Measurements from ENCODE around the gene FAM177A1.
"Not testable (repeated sequence)": the region's sequence is repeated elsewhere in the genome, so short reads cannot be mapped to it uniquely, and the experiment has no call there.

The FAM177A1 gene

DNA sequence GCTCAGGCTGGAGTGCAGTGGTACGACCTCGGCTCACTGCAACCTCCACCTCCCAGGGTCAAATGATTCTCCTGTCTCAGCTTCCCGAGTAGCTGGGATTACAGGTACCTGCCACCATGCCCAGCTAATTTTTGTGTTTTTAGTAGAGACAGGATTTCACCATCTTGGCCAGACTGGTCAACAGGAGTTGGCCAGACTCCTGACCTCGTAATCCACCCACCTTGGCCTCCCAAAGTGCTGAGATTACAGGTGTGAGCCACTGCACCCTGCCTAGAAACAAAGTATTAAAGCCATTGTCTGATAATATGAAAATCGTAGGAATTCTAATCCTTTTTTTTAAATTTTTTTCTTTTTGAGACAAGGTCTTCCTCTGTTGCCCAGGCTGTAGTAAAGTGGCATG is 19.7 kb downstream of the FAM177A1 start:
- DNase-seq, result not testable (repeated sequence)

DNA sequence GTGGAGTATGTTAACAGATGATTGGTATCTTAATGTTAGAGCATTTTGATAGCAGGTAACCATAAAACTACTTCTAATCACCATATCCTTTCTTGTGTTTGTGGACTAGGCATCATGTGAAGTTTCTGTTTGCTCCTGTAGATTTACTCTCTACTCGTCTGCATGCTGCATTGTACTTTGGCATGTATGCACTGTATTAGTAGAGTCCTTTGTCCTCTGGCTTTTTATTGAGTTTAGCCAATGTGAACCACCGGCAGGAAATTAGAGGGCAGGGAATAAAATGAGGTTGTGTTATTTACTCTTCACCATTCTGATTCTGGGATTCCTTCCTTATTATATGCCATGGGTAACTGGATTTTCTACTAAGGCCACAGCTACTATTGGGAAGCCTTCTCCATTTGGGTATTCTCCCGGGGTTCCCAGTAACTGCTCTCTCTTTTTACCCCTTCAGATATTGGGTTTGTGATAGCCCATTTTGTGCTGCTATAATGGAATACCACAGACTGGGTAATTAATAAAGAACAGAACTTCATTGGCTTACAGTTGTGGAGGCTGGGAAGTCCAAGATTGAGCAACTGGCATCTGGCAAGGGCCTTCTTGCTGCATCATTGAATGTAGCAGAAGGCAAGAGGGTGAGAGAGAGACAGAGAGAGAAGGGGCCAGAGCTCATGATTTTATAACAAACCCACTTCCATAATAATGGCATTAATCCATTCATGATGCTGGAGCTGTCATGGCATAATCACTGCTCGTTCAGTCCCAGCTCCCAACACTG is 22.4 kb downstream of the FAM177A1 start:
- DNase-seq, result no peak

DNA sequence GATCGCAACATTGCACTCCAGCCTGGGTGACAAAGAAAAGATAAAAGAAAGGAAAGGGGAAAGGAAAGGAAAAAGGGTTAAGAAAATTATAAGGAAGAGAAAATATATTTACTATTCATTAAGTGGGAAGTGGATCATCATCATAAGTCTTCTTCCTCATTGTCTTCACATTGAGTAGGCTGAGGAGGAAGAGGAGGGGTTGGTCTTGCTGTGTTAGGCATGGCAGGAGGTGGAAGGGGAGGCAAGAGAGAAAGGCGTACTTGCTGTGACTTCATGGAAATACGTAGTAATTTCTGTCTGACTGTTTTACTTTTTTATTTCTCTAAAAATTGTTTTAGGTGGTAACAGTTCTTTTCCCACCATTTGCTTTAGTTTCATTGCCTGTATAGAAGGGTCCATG is 26.2 kb downstream of the FAM177A1 start:
- no peak for DNase-seq

DNA sequence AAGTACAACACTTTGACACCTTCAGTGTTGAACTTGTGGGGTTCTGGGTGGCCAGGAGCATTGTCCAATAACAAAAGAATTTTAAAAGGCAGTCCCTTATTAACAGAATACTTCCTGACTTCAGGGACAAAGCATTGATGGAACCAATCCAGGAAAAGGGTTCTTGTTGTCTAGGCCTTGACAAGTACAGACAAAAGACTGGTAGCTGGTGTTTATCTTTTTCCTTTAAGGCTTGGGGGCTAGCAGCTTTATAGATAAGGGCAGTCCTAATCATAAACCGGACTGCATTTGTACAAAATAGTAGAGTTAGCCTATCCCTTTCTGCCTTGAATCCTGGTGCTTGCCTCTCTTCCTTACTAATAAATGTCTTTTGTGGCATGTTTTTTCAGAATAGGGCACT is 27.4 kb downstream of the FAM177A1 start:
- no peak for DNase-seq

DNA sequence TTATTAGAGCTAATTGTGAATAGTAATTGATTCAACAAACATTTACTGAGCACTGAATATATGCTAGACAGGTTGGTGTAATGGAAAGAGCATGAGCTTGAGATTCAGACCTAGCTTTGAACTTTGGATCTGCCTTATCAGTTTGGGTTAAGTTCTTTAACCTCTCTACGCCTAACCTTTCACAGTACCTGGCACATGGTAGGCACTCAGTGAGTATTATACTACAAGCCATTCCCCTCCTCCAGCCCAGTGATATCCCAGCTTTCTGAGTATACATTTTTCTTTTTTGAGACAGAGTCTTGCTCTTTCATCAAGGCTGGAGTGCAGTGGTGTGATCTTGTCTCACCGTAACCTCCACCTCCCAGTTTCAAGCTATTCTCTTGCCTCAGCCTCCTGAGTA is 32.0 kb downstream of the FAM177A1 start:
- no peak for DNase-seq

DNA sequence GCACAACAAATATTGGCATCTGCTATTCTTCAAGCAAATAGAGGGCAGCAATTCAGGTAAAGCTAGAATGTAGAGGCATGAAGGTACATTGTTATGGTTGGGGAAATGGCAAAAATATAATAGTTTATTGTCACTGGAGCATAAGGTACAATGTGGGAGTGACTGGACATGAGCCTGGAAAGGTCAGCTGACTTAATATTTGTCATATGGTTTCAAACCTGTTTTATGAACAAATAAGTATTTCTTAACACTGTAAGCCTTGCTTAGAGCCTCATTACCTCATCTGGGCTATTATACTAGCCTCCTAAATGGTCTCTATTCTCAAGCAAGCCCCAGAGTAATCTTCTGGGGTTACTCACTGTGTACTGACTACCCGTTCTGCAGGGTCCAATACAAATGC is 33.7 kb downstream of the FAM177A1 start:
- no peak for DNase-seq

DNA sequence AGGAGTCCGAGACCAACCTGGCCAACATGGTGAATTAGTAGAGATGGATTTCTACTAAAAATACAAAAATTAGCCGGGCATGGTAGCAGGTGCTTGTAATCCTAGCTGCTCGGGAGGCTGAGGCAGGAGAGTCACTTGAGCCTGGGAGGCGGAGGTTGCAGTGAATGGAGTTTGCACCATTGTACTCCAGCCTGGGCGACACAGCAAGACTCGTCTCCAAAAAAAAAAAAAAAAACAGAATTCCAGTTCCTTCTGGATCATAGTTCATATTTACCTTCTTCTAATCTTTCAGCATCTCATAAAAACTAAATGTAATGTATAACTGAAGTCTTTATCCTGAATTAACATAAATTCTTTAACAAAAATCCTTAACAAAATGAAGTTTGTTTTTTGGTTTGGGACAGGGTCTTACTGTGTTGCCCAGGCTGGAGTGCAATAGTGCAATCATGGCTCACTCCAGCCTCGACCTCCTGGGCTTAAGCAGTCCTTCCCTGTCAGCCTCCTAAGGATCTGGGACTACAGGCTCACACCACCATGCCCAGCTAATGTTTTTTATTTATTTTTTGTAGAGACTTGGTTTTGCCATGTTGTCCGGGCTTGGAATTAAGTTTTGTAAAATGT is 37.6 kb downstream of the FAM177A1 start:
- DNase-seq, result no peak

DNA sequence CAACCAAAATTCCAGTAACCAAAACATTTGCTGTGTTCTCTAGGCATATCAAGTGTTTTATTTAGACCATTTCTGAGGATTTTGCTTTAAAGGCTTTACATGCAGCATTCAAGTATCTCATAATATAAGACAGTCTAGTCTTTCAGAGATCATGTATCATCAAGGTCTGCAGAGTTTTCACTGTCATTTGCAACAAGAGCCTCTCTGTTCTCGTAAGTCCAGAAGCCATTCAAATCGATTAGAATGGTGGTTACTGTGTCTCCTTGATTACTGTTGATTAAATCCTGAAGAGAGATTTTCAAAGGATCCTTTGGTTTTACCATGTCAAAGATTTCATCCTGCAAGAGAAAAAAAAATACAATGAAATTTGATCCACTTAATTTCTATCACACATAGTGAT is 39.4 kb downstream of the FAM177A1 start:
- no peak for DNase-seq

DNA sequence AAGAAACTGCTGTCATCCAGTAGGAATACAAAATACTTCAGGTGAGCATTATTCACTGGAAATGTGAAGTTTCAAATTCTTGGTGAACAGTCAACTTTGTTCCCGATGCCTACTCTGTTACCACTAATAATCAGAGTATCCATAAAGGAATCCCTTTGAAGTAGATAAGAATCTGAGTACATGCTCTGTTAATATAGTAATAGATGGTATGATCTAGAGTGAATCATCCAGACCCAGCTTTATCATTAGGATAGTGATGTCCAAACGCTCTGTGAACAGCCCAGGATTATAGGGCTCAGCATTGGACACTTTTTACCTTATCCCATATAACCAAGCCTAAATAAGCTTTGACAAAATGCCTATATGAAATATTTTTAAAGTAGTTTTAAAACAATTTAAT is 42.4 kb downstream of the FAM177A1 start:
- DNase-seq, result no peak

DNA sequence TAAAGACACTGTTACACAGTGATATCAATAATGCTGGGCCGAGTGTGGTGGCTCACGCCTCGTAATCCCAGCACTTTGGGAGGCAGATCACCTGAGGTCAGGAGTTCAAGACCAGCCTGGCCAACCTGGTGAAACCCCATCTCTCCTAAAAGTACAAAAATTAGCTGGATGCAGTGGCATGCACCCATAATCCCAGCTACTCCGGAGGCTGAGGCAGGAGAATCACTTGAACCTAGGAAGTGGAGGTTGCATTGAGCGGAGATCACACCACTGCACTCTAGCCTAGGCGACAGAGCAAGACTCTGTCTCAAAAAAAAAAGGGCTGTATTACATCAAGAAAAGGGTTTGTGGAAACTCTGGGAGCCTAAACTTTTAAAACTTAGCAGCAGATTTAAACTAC is 48.6 kb downstream of the FAM177A1 start:
- not testable (repeated sequence) for DNase-seq

DNA sequence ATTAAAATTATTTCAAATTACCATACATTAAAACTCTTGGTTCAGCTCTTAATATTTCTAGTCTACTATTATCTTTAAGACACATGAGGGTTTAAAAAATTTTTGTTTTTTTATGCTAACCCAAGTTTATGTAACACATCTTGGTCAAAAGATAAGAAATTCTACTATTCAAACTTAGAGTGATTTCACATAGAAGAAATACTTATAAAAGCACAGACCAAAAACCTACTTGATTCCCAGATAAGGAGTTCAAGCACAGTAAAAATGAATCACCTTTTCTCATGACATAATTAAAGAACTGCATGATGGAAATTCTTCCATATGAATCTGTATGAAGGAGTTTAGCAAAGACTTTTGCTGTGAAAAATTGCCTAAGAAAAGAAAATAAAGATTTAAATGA is 61.8 kb downstream of the FAM177A1 start:
- no peak for DNase-seq

DNA sequence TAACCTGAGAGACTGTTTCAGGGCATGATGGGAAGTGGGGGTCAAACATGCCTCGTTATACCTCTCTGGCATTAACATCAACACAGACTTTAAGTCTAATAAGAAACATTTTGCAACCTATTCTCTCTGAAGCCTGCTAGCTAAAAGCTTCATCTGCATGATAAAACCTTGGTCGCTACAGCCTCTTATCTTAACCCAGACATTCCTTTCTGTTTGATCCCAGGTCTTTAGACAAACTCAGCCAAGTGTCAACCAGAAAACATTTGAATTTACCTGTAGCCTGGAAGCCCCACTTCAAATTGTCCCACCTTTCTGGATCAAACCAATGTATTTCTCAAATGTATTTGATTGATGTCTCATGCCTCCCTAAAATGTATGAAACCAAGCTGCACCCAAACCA is 66.6 kb downstream of the FAM177A1 start:
- DNase-seq, result no peak

DNA sequence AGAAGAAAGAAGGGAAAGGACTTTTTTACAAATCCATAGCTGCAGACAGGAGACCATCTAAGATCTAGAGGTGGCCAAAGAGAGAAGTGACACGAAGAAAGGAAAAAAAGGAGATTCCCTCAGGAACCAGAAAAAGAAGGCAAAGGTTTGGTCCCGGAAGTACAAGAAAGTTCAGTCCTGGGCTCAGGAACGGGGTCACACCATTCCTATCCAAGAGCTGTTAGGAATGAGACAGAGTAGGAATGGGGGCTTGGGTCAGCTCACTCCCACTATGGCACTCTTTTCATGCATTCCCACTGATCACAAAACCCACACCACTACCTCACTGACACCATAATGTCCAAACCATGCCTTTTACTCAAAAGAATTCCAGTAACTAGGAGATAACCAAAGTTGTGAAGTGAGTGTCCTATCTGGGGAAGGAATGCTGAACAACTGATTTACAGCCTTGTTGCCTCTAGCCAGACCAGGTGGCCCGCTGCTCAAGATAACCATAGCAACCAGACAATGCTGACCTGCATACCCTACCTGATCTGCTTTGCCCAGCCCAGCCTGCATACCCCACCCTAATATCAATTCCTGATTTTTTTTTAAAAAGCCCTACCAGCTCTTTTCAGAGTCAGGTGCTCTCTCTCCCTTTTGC is 67.4 kb downstream of the FAM177A1 start:
- no peak for DNase-seq

DNA sequence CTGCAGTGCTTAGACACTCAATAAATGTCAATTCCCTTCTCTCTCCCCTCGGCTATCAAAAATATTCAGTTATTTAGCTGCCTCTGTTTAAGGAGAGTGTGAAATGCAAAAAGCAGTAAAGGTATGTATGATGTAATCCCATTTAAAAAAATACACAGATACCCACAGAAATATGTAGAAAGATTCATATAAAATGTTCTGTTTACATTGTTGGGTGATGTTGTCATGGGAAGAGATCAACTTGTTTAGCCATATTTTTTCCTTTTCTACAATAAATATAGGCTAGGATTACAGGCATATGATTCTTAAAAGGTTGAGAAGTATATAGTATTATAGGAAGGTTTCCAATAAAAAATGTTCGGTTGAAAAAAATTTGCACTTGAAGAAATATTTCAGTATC is 68.0 kb downstream of the FAM177A1 start:
- no peak for DNase-seq

DNA sequence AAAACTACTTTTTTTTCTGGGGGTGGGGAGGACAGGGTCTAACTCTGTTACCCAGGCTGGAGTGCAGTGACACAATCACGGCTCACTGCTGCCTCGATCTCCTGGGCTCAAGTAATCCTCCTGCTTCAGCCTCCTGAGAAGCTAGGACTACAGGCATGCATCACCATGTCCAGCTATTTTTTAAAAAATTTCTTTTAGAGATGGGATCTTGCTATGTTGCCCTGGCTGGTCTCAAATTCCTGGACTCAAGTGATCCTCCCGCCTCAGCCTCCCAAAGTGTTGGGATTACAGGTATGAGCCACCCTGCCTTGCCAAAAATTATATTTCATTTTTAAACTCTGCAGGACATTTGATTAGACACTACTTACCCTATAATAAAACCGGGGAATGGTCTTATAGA is 70.2 kb downstream of the FAM177A1 start:
- DNase-seq, result no peak

DNA sequence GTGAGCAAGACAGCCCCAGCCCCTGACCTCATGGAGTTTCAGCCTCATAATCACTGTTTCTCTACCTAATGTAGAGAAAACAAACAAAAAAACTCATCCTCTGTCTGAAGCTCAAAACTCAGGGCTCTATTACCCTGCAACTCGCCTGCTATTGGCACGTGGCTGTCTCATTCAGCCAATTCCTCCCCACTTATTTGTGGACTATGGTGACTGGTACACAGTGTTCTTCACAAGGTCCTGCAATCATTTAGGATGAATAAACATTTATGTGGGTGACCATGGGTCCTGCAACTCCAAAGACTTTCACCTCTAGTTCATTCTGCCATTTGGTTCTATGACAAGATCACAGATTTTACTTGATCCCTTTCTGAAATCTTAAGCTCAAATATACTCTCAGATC is 71.0 kb downstream of the FAM177A1 start:
- no peak for DNase-seq

DNA sequence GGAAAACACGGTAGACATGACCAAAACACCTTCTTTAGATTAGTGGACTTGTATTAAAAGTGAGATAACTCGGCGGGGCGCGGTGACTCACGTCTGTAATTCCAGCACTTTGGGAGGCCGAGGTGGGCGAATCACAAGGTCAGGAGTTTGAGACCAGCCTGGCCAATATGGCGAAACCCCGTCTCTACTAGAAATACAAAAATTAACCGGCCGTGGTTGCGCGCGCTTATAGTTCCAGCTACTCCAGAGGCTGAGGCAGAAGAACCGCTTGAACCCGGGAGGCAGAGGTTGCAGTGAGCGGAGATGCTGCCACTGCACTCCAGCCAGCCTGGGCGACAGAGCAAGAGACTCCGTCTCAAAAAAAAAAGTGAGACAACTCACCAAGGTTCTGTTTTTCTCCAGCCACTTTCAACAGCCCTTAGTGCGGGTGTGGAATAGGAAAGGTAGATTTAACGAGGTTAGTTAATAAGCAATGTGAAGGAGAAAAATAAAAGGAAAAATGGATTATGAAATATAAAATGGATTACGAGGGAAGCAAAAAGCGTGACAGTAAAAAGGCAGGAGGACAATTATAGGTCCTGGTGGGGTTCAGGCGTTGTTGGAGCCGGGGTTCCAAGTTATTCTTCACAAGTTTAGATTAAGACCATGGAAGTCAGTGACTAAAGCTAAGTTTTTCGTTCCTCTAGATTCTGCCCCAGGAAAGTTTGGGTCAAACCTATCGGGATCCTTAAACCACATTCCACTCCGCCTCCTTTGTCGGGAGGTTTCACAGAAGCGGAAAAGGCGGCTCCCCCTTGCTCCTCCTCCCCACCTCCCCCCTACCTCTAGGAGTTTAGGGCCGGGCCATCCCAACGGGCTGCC is 75.2 kb downstream of the FAM177A1 start:
- DNase-seq, result peak; percentile 39 to 41

DNA sequence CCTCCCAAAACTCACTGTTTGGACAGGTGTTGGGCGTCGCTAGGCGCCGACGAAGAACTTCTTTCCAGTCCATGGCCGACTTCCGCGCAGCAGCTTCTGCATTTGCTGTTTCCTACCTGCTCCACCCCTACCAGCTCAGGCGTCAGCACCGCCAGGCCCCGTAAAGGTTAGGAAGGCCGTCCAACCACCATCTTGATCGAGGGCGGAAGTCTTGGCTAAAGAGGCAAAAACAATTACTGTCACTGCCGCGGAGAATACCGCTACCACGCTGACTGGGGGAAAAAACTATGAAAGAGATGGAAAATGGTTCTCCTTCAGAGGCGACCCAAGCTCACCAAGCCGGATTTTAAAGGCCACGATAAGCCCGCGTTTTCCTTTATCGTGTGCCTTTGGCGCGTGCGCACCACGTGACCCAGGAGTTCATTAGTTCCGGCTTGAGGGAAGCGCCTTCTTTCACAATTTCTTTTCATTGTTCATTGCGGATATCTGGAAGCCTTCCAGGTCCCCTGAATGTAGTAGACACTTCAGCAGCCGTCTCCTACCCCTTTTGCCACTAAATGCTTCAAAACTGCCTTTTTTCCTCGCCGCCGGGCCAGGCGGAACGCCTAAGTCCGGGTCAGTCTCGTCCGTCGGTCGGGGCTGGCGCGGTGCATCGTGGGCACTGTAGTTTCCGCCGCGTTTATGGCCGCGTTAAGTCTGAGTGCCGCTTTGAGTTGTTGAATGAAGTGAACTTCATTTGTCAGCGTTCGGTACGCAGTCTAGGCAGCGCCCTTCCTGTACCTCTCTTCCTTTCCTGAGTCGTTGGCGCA is 76.0 kb downstream of the FAM177A1 start, which contains the start of the genes PPP2R3C and PRORP:
Gene PPP2R3C, minus strand, starts transcription at position 104 of the 809 bp plus-strand sequence. Its CDS starts 31 bp downstream, at position 73.
Gene PRORP, plus strand, starts transcription at position 666 of the 809 bp plus-strand sequence. CDS start 694 bp downstream, outside the sequence.
- peak; percentile 92 for DNase-seq

DNA sequence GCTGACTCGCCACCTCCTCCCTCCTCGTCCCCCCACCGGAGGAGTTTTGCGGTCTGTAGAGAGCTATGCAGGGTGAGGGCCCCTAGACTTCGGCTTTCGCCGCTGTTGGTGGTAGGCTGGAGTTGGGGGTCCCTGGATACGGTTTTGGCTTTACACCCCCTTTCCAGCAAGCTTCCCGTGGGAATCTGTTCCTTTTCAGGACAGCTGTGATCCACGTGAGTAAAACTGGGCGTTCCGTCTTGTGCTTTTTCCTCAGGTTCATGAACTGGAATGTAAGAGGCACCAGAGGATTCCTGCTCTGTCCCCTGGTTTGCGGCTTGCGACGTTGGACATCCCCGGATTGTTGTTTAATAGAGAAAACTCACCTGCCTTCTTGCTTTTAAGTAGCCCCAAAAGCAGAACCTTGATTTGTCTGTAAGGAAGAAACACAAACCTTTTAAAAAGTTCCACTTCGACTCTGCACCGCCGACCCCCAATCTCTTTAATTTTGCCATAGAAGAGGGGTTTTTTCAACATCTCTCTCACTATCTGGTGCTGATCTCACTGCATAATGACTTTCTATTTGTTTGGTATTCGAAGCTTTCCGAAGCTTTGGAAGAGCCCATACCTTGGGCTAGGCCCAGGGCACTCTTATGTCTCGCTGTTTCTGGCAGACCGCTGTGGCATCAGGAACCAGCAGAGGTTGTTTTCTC is 76.8 kb downstream of the FAM177A1 start:
- no peak for DNase-seq

DNA sequence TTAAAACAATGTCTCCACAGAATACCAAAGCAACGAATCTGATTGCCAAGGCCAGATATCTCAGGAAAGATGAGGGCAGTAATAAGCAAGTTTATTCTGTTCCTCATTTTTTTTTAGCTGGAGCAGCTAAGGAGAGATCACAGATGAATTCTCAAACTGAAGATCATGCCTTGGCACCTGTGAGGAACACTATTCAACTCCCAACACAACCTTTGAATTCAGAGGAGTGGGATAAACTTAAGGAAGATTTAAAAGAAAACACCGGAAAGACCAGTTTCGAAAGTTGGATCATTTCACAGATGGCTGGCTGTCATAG is 77.3 kb downstream of the FAM177A1 start:
- DNase-seq, result no peak

DNA sequence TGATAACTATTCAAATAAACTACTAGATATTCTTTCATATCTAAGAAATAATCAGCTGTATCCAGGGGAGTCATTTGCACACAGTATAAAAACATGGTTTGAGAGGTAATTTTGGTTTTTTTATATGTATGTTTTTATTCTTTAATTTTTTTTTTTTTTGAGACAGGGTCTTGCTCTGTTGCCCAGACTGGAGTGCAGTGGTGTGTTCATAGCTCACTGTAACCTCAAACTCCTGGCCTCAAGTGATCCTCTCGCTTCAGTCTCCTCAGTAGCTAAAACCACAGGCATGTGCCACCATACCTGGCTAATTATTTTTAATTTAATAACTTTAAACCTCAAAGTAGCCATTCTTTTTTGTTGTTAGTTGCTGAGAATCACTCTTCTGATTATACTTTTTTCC is 78.1 kb downstream of the FAM177A1 start:
- DNase-seq, result no peak
